Neuron (in vitro differentiated cells): ENCODE measurements around the gene SPSB2.
"Not testable (repeated sequence)": the region's sequence is repeated elsewhere in the genome, so short reads cannot be mapped to it uniquely, and the experiment has no call there.

Source experiments
- H2AFZ ChIP-seq: one replicate; pipeline ENCODE4 v1.6.1; 2013; ENCODE audit warnings: low read depth, mild to moderate bottlenecking, inconsistent platforms, low read length, moderate library complexity
- H3K27me3 ChIP-seq: one replicate; pipeline ENCODE4 v1.6.1; 2013; ENCODE audit warnings: low read length; ENCODE audit not compliant: insufficient read depth
- H3K36me3 ChIP-seq: one replicate; pipeline ENCODE4 v1.6.1; 2013; ENCODE audit warnings: low read length; ENCODE audit not compliant: insufficient read depth
- H3K4me1 ChIP-seq: one replicate; pipeline ENCODE4 v1.6.1; 2013; ENCODE audit warnings: low read length; ENCODE audit not compliant: insufficient read depth
- H3K4me3 ChIP-seq: 2 replicates; pipeline ENCODE4 v1.5.1; 2013; ENCODE audit warnings: mild to moderate bottlenecking, low read length, moderate library complexity
- H3K9me3 ChIP-seq: one replicate; pipeline ENCODE4 v1.6.1; 2013; ENCODE audit warnings: low read length

SPSB2 gene

GRCh38 chr12:6909421-6910145 lies 36.5 kb upstream of the SPSB2 start:
- Histone ChIP-seq H3K4me3 (no peak overlapping the region), H2AFZ (no peak overlapping the region), H3K4me1 (peaks cover 10% of the 10 kb centered on the region), H3K9me3 (no peaks in the 10 kb centered on the region), H3K27me3 (no peaks in the 10 kb centered on the region), H3K36me3 (no peaks in the 10 kb centered on the region)

GRCh38 chr12:6908141-6908540 lies 35.0 kb upstream of the SPSB2 start:
- not testable (repeated sequence) for H3K9me3 ChIP-seq, H3K36me3 ChIP-seq, H2AFZ ChIP-seq, H3K4me3 ChIP-seq, H3K27me3 ChIP-seq
- peaks cover 15% of the 10 kb centered on the region for H3K4me1 ChIP-seq

- H3K4me3 ChIP-seq: peak overlapping the region; percentile 49
- H2AFZ ChIP-seq: peak overlapping the region; percentile 86
- H3K4me1 ChIP-seq: peaks cover 15% of the 10 kb centered on the region
- H3K36me3 ChIP-seq: no peaks in the 10 kb centered on the region
- no peaks in the 10 kb centered on the region for H3K27me3 ChIP-seq
- H3K9me3 ChIP-seq: no peaks in the 10 kb centered on the region
Measured at GRCh38 chr12:6905414-6906040, 32.4 kb upstream of the SPSB2 start.

GRCh38 chr12:6904280-6905276 lies 31.5 kb upstream of the SPSB2 start, which contains the start of gene LRRC23:
TSS of gene LRRC23 (plus strand) at chr12:6904822. CDS start at chr12:6905634, 812 bp downstream.
- H3K4me3 ChIP-seq: peak within 1 kb of the TSS; percentile 49
- peaks cover 18% of the 10 kb centered on the region for H3K4me1 ChIP-seq
- no peaks in the 10 kb centered on the region for H3K36me3 ChIP-seq
- H3K9me3 ChIP-seq: no peaks in the 10 kb centered on the region
- H2AFZ ChIP-seq: peak within 1 kb of the TSS; percentile 86
- no peaks in the 10 kb centered on the region for H3K27me3 ChIP-seq

- no peaks in the 10 kb centered on the region for H3K9me3 ChIP-seq
- H3K27me3 ChIP-seq: no peaks in the 10 kb centered on the region
- H2AFZ ChIP-seq: peak overlapping the region; percentile 86
- peaks cover 18% of the 10 kb centered on the region for H3K4me1 ChIP-seq
- H3K4me3 ChIP-seq: no peak overlapping the region
- no peaks in the 10 kb centered on the region for H3K36me3 ChIP-seq
Measured at GRCh38 chr12:6903722-6904121, 30.6 kb upstream of the SPSB2 start.

GRCh38 chr12:6902448-6902847 lies 29.3 kb upstream of the SPSB2 start:
- no peak overlapping the region for H3K4me3 ChIP-seq
- no peaks in the 10 kb centered on the region for H3K9me3 ChIP-seq
- H3K4me1 ChIP-seq: peaks cover 18% of the 10 kb centered on the region
- H3K36me3 ChIP-seq: no peaks in the 10 kb centered on the region
- H2AFZ ChIP-seq: no peak overlapping the region
- no peaks in the 10 kb centered on the region for H3K27me3 ChIP-seq

GRCh38 chr12:6899837-6900519 lies 26.9 kb upstream of the SPSB2 start:
- H3K4me3 ChIP-seq: no peak overlapping the region
- no peak overlapping the region for H2AFZ ChIP-seq
- no peaks in the 10 kb centered on the region for H3K36me3 ChIP-seq
- no peaks in the 10 kb centered on the region for H3K9me3 ChIP-seq
- no peaks in the 10 kb centered on the region for H3K27me3 ChIP-seq
- H3K4me1 ChIP-seq: peaks cover 13% of the 10 kb centered on the region

- Histone ChIP-seq H3K4me3 (no peak overlapping the region), H3K36me3 (no peaks in the 10 kb centered on the region), H2AFZ (no peak overlapping the region), H3K9me3 (no peaks in the 10 kb centered on the region), H3K27me3 (no peaks in the 10 kb centered on the region), H3K4me1 (peaks cover 11% of the 10 kb centered on the region)
Measured at GRCh38 chr12:6899427-6899826, 26.3 kb upstream of the SPSB2 start.

GRCh38 chr12:6896846-6897435 lies 23.8 kb upstream of the SPSB2 start:
- Histone ChIP-seq H3K4me3 (no peak overlapping the region), H2AFZ (no peak overlapping the region), H3K27me3 (no peaks in the 10 kb centered on the region), H3K9me3 (no peaks in the 10 kb centered on the region), H3K4me1 (peaks cover 3% of the 10 kb centered on the region), H3K36me3 (no peaks in the 10 kb centered on the region)

GRCh38 chr12:6894321-6894720 lies 21.2 kb upstream of the SPSB2 start:
- Histone ChIP-seq H3K4me3 (no peak overlapping the region), H3K4me1 (peaks cover 6% of the 10 kb centered on the region), H2AFZ (no peak overlapping the region), H3K27me3 (no peaks in the 10 kb centered on the region), H3K9me3 (no peaks in the 10 kb centered on the region), H3K36me3 (no peaks in the 10 kb centered on the region)

- not testable (repeated sequence) for H3K36me3 ChIP-seq, H3K4me1 ChIP-seq, H3K27me3 ChIP-seq, H3K9me3 ChIP-seq, H3K4me3 ChIP-seq, H2AFZ ChIP-seq
Measured at GRCh38 chr12:6892683-6893082, 19.6 kb upstream of the SPSB2 start.

- Histone ChIP-seq H3K4me3 (peak overlapping the region; percentile 25), H3K9me3 (no peaks in the 10 kb centered on the region), H3K27me3 (no peaks in the 10 kb centered on the region), H2AFZ (peak overlapping the region; percentile 68), H3K4me1 (peaks cover 6% of the 10 kb centered on the region), H3K36me3 (no peaks in the 10 kb centered on the region)
Measured at GRCh38 chr12:6891646-6892001, 18.5 kb upstream of the SPSB2 start.
